Activated CD4-positive, alpha-beta memory T cell treated with anti-CD3 and anti-CD28 coated beads, Interleukin-2, amount 10 ng/mL, durations not matched to agents 7 days and 5 days (primary cell): Measurements from ENCODE around the gene UTS2R. TPM values are rescaled to one million over a fixed set of nuclear protein-coding genes. Genes with fewer than 3 reads are reported as not detected.
"Not testable (repeated sequence)": the region's sequence is repeated elsewhere in the genome, so short reads cannot be mapped to it uniquely, and the experiment has no call there.

Experiments
- CTCF ChIA-PET: fragments of 350-600 bp; sonication (Branson Sonifier 250); formaldehyde crosslinking; loops from one replicate; lab custom pipeline; 2021; ENCODE audit warnings: antibody characterized with exemption, inconsistent platforms; lab: Charles Lee
- POLR2A ChIA-PET: fragments of 350-600 bp; sonication (Branson Sonifier 250); formaldehyde crosslinking; loops from one replicate; lab custom pipeline; 2021; ENCODE audit warnings: antibody characterized with exemption; lab: Charles Lee
- DNase-seq: peaks from one replicate; pipeline ENCODE4 v3.0.0-alpha.2; 2020
- H3K27ac Mint-ChIP-seq: one replicate; pipeline ENCODE4 v1.8.0; 2021; ENCODE audit warnings: mild to moderate bottlenecking, mixed read lengths
- H3K27me3 Mint-ChIP-seq: one replicate; pipeline ENCODE4 v1.8.0; 2021; ENCODE audit warnings: mixed read lengths
- H3K36me3 Mint-ChIP-seq: one replicate; pipeline ENCODE4 v1.8.0; 2021; ENCODE audit warnings: low read depth, mixed read lengths
- H3K4me1 Mint-ChIP-seq: one replicate; pipeline ENCODE4 v1.8.0; 2021; ENCODE audit warnings: mixed read lengths
- H3K4me3 Mint-ChIP-seq: one replicate; pipeline ENCODE4 v1.8.0; 2021; ENCODE audit warnings: mild to moderate bottlenecking, mixed read lengths
- H3K9me3 Mint-ChIP-seq: one replicate; pipeline ENCODE4 v1.8.0; 2021; ENCODE audit warnings: mixed read lengths
- total RNA-seq, 2 experiments: library from RNA; stranded (reverse); gene quantifications; one replicate each; pipeline ENCODE4 v1.2.3, GENCODE V29; 2021

The UTS2R gene
- total RNA-seq, 2 experiments from 2014 or later = not detected

- Mint-ChIP-seq H3K4me3 (no peak overlapping the region), H3K4me1 (peaks cover 28% of the 10 kb centered on the region), H3K9me3 (peaks cover 4% of the 10 kb centered on the region), H3K36me3 (no peaks in the 10 kb centered on the region), H3K27ac (no peak overlapping the region), H3K27me3 (peaks cover 10% of the 10 kb centered on the region)
- POLR2A ChIA-PET = no interaction called here
- CTCF ChIA-PET = no interaction called here
- DNase-seq = no peak
Observed at GRCh38 chr17:82339634-82340580, 31.7 kb upstream of the UTS2R start.

GRCh38 chr17:82342361-82343079 is 29.0 kb upstream of the UTS2R start:
- Mint-ChIP-seq H3K27ac (no peak overlapping the region), H3K27me3 (peaks cover 13% of the 10 kb centered on the region), H3K36me3 (no peaks in the 10 kb centered on the region), H3K9me3 (peaks cover 4% of the 10 kb centered on the region), H3K4me3 (no peak overlapping the region), H3K4me1 (peaks cover 18% of the 10 kb centered on the region)
- no peak for DNase-seq
- POLR2A ChIA-PET = no interaction called here
- CTCF ChIA-PET = no interaction called here

GRCh38 chr17:82343560-82343959 is 28.0 kb upstream of the UTS2R start:
- POLR2A ChIA-PET = interaction anchor here (0.6 kb wide), 1 partner anchor 74 kb away, joined by 3 read pairs; no protein-coding TSS in a partner anchor
- CTCF ChIA-PET = interaction anchor here (0.7 kb wide), 2 partner anchors 71 to 226 kb away, joined by 3 read pairs; no protein-coding TSS in a partner anchor
- Mint-ChIP-seq H3K4me1 (peaks cover 16% of the 10 kb centered on the region), H3K9me3 (peaks cover 4% of the 10 kb centered on the region), H3K27me3 (peaks cover 11% of the 10 kb centered on the region), H3K27ac (no peak overlapping the region), H3K4me3 (no peak overlapping the region), H3K36me3 (no peaks in the 10 kb centered on the region)
- DNase-seq = no peak

- POLR2A ChIA-PET = interaction anchor here (0.6 kb wide), 1 partner anchor 73 kb away, joined by 3 read pairs; no protein-coding TSS in a partner anchor
- DNase-seq = no peak
- Mint-ChIP-seq H3K4me1 (peaks cover 8% of the 10 kb centered on the region), H3K9me3 (peaks cover 4% of the 10 kb centered on the region), H3K27me3 (peaks cover 13% of the 10 kb centered on the region), H3K27ac (no peak overlapping the region), H3K4me3 (no peak overlapping the region), H3K36me3 (no peaks in the 10 kb centered on the region)
- CTCF ChIA-PET = interaction anchor here (0.7 kb wide), 1 partner anchor 227 kb away, joined by 3 read pairs; no protein-coding TSS in a partner anchor
Observed at GRCh38 chr17:82344175-82344907, 27.2 kb upstream of the UTS2R start.

GRCh38 chr17:82345151-82345976 is 26.2 kb upstream of the UTS2R start:
- CTCF ChIA-PET = interaction anchor here (0.6 kb wide), 1 partner anchor 60 kb away, joined by 4 read pairs; no protein-coding TSS in a partner anchor

GRCh38 chr17:82346342-82347300 is 24.9 kb upstream of the UTS2R start:
- Mint-ChIP-seq H3K36me3 (no peaks in the 10 kb centered on the region), H3K4me3 (no peak overlapping the region), H3K4me1 (peaks cover 7% of the 10 kb centered on the region), H3K9me3 (no peaks in the 10 kb centered on the region), H3K27me3 (peaks cover 15% of the 10 kb centered on the region), H3K27ac (no peak overlapping the region)
- CTCF ChIA-PET = no interaction called here
- no peak for DNase-seq
- POLR2A ChIA-PET = interaction anchor here (1.1 kb wide), 1 partner anchor 9 kb away, joined by 3 read pairs; no protein-coding TSS in a partner anchor

More at GRCh38 chr17:82345151-82345976, 26.2 kb upstream of the UTS2R start:
- H3K27me3 Mint-ChIP-seq = peaks cover 15% of the 10 kb centered on the region
- DNase-seq = no peak
- H3K27ac Mint-ChIP-seq = no peak overlapping the region
- peaks cover 4% of the 10 kb centered on the region for H3K9me3 Mint-ChIP-seq
- peaks cover 6% of the 10 kb centered on the region for H3K4me1 Mint-ChIP-seq
- POLR2A ChIA-PET = interaction anchor here (0.6 kb wide), 1 partner anchor 55 kb away, joined by 3 read pairs; no protein-coding TSS in a partner anchor
- H3K36me3 Mint-ChIP-seq = no peaks in the 10 kb centered on the region
- H3K4me3 Mint-ChIP-seq = no peak overlapping the region

- CTCF ChIA-PET = not testable (repeated sequence)
Observed at GRCh38 chr17:82347994-82348393, 23.6 kb upstream of the UTS2R start.

GRCh38 chr17:82348434-82348833 is 23.1 kb upstream of the UTS2R start:
- CTCF ChIA-PET = interaction anchor here (0.6 to 1.9 kb wide), 2 partner anchors 47 to 311 kb away, joined by 3 to 6 read pairs; partner anchors contain the start of gene DCXR

More at GRCh38 chr17:82347994-82348393, 23.6 kb upstream of the UTS2R start:
- H3K9me3 Mint-ChIP-seq, H3K27ac Mint-ChIP-seq, POLR2A ChIA-PET, DNase-seq, H3K36me3 Mint-ChIP-seq, H3K4me3 Mint-ChIP-seq: not testable (repeated sequence)
- peaks cover 15% of the 10 kb centered on the region for H3K27me3 Mint-ChIP-seq
- peaks cover 12% of the 10 kb centered on the region for H3K4me1 Mint-ChIP-seq

GRCh38 chr17:82348866-82349265 is 22.7 kb upstream of the UTS2R start:
- DNase-seq = no peak
- ChIA-PET POLR2A (no interaction called here), CTCF (interaction anchor here (0.6 to 1.9 kb wide), 2 partner anchors 48 to 311 kb away, joined by 3 to 6 read pairs; partner anchors contain the start of gene DCXR)
- peaks cover 12% of the 10 kb centered on the region for H3K4me1 Mint-ChIP-seq
- no peaks in the 10 kb centered on the region for H3K36me3 Mint-ChIP-seq
- H3K4me3 Mint-ChIP-seq = no peak overlapping the region
- H3K9me3 Mint-ChIP-seq = no peaks in the 10 kb centered on the region
- H3K27me3 Mint-ChIP-seq = peaks cover 12% of the 10 kb centered on the region
- H3K27ac Mint-ChIP-seq = no peak overlapping the region

More at GRCh38 chr17:82348434-82348833, 23.1 kb upstream of the UTS2R start:
- Mint-ChIP-seq H3K36me3 (no peaks in the 10 kb centered on the region), H3K4me1 (peaks cover 12% of the 10 kb centered on the region), H3K27ac (no peak overlapping the region), H3K27me3 (peaks cover 15% of the 10 kb centered on the region), H3K4me3 (no peak overlapping the region), H3K9me3 (no peaks in the 10 kb centered on the region)
- POLR2A ChIA-PET = no interaction called here
- no peak for DNase-seq

GRCh38 chr17:82349287-82349701 is 22.3 kb upstream of the UTS2R start:
- Mint-ChIP-seq H3K4me1 (peaks cover 12% of the 10 kb centered on the region), H3K9me3 (no peaks in the 10 kb centered on the region), H3K36me3 (no peaks in the 10 kb centered on the region), H3K27me3 (peaks cover 12% of the 10 kb centered on the region), H3K27ac (no peak overlapping the region), H3K4me3 (no peak overlapping the region)
- no peak for DNase-seq
- ChIA-PET POLR2A (interaction anchor here (1.4 kb wide), 1 partner anchor 65 kb away, joined by 4 read pairs; no protein-coding TSS in a partner anchor), CTCF (interaction anchor here (0.7 to 1.9 kb wide), 5 partner anchors 48 to 390 kb away, joined by 3 to 6 read pairs (median 3); no protein-coding TSS in a partner anchor)
